Measurements from ENCODE around the gene ARHGAP23.

GRCh38 chr17:38533866-38534497 is 105.7 kb downstream of the ARHGAP23 start:
- TF ChIP-seq, protein P1, sequence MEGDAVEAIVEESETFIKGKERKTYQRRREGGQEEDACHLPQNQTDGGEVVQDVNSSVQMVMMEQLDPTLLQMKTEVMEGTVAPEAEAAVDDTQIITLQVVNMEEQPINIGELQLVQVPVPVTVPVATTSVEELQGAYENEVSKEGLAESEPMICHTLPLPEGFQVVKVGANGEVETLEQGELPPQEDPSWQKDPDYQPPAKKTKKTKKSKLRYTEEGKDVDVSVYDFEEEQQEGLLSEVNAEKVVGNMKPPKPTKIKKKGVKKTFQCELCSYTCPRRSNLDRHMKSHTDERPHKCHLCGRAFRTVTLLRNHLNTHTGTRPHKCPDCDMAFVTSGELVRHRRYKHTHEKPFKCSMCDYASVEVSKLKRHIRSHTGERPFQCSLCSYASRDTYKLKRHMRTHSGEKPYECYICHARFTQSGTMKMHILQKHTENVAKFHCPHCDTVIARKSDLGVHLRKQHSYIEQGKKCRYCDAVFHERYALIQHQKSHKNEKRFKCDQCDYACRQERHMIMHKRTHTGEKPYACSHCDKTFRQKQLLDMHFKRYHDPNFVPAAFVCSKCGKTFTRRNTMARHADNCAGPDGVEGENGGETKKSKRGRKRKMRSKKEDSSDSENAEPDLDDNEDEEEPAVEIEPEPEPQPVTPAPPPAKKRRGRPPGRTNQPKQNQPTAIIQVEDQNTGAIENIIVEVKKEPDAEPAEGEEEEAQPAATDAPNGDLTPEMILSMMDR (conservative IDR thresholded peaks at IDR 0.05; ENCODE audit: low read length), result no peak
- TF ChIP-seq EZH2phosphoT487 (IDR thresholded peaks at IDR 0.05; ENCODE audit: borderline replicate concordance), result no peak
